GM18505 (cell line): ENCODE measurements around the gene GABARAPL1.
A peak's percentile ranks its signal among the peaks of the same experiment; 100 is the strongest.
"Not testable (repeated sequence)": the region's sequence is repeated elsewhere in the genome, so short reads cannot be mapped to it uniquely, and the experiment has no call there.

Experiments
- ATAC-seq: cut with Tn5 transposase; IDR thresholded peaks from one replicate; pipeline ENCODE4 v1.9.1; 2021; ENCODE audit not compliant: unreplicated experiment
- POLR2A ChIP-seq: IDR thresholded peaks from 4 replicates; pipeline ENCODE4 v1.6.1; 2011; ENCODE audit warnings: borderline replicate concordance; ENCODE audit not compliant: insufficient read depth, insufficient read length; ENCODE audit errors: extremely low read depth

Gene GABARAPL1

DNA sequence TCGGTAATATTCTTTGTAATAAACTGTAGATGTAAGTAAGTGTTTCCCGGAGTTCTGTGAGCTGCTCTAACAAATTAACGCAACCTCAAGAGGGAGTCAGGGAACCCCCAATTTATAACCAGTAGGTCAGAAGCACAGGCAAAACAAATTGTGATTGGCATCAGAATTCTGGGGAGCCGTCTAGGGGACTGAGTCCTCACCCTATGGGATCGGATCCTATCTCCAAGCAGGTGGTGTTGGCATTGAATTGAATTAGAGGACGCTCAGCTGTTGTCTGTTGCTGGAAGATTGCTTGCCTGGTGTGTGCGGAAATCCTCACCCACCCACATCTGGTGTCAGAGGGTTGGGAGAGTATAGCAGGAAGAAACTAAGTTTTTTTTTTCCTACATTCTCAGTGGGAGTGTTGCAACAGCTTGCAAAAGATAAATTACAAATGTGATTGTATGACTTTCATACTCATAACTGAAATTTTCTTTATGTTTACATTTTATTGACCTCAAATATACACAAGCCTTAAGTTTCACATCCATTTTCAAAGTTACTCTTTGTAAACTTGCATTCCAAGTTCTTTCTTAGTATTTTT, 28.3 kb upstream of the GABARAPL1 start:
- ATAC-seq: no peak
- TF ChIP-seq POLR2A: no peak

DNA sequence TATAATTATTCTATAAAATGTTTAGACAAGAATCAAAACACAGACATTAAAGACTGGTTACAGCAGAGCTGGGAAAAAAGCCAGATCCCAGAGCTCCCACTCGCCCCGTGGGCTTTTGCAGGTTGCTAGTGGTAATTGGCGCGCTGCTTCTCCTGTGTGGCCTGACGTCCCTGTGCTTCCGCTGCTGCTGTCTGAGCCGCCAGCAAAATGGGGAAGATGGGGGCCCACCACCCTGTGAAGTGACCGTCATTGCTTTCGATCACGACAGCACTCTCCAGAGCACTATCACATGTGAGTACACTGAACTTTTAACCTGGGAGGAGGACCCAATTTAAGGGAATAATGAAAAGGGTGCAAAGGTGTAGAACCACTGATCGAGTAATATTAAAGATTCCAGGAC, 26.4 kb upstream of the GABARAPL1 start:
- no peak for ATAC-seq
- no peak for TF ChIP-seq POLR2A

DNA sequence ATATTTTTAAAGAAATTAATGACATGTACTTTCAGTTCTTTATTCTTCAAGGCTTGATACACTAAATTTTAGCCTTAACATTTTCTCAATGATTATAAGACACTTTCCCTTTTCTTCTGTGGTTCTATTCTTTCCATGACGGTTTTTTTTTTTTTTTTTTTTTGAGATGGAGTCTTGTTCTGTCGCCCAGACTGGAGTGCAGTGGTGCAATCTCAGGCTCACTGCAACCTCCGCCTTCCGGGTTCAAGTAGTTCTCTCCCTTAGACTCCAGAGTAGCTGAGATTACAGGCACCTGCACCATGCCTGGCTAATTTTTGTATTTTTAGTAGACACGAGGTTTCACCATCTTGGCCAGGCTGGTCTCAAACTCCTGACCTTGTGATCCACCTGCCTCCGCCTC, 25.7 kb upstream of the GABARAPL1 start:
- not testable (repeated sequence) for ATAC-seq

DNA sequence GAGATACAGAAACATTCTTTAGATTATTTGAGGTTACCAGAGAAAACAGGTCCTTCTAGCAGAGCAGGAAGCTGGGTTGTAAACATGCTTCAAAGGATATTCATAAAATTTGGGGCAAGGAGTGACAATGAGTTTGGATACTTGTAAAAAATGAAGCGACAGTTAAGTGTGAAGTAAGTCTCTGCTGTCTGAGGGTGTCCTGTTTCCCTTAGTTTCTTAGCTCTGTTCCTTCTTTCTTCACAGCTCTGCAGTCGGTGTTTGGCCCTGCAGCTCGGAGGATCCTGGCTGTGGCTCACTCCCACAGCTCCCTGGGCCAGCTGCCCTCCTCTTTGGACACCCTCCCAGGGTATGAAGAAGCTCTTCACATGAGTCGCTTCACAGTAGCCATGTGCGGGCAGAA, 23.0 kb upstream of the GABARAPL1 start:
- TF ChIP-seq POLR2A: no peak
- ATAC-seq: no peak

DNA sequence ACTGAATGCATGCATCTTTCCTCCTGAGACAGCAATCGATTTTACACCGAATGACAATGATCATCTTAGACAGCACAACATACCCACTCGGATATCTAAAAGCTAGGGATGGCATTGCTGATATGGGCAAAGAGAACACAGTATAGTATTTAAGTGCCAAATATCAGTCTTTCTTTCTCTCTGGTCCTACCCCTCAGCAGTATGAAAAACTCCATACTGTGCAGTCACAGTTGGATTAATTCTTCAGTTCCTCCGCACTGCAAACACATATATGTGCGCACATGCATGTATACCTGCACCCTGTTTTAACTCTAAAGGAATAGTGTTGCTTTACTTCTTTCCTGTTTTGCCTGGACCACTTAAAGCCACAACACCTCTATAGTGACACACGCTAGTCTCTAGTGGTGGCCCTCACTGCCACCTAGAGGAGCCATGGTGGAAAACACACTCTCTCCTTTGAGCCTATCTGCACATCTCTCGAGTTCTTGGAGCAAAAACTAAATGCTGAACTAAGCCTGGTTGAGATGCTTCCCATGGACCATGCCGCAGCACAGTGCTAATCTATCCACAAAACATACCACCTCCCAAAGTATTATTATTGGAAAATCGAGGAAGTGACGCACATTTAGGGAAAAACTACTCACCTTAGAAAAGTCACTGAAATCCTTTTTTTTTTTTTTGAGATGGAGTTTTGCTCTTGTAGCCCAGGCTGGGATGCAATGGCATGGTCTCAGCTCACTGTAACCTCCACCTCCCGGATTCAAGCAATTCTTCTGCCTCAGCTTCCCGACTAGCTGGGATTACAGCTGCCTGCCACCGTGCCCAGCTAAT, 21.9 kb upstream of the GABARAPL1 start:
- ATAC-seq: peak; percentile 69
- TF ChIP-seq POLR2A: no peak

DNA sequence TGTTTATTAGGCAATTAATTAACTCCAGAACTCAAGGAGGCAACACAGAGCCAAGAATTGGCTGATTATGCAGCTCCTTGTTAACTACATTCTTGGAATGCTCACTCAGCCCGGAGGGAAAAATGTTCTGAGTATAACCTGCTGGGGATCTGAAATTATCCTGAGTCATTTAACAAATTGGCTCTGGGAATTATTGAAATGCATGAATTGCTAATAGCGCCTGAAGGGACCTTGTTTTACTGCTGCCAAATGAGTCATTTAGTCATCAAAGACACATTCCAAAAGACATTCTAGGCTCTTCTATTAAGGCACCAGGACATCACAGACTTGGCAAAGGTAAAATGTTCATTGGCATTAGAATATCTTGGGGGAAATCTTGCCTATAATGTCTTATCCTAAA, 20.8 kb upstream of the GABARAPL1 start:
- ATAC-seq: no peak
- TF ChIP-seq POLR2A: no peak

DNA sequence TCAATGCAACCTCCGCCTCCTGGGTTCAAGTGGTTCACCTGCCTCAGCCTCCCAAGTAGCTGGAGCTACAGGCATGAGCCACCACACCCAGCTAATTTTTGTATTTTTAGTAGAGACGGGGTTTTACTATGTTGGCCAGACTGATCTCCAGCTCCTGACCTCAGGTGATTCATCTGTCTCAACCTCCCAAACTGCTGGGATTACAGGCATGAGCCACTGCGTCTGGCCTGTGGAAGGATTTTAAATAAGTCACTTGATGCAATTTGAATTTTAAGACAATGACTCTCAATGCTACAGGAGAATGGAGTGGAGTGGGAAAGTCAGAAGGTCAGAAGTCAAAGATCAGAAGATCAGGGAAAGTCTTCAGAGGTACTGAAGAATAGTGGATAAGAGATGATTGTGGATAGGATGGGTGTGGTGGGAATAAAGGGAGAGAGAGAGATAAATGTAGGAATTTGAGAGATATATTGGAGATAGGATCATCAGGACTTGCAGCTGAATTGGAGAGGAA, 18.5 kb upstream of the GABARAPL1 start:
- no peak for ATAC-seq
- TF ChIP-seq POLR2A: no peak

DNA sequence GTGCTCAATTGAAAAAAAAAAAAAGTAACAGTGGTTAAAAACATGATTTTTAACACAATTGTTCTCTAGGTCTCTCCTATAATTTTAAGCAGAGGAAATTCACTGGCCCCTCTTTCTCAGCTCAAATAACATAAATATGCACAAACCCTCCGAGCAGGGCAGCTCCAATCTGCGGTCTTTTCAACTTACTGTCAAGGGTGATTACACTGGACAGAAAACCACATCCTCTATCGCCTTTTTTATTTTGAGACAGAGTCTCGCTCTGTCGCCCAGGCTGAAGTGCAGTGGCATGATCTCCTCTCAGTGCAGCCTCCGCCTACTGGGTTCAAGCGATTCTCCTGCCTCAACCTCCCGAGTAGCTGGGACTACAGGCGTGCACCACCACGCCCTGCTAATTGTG, 16.5 kb upstream of the GABARAPL1 start:
- ATAC-seq: peak; percentile 94

DNA sequence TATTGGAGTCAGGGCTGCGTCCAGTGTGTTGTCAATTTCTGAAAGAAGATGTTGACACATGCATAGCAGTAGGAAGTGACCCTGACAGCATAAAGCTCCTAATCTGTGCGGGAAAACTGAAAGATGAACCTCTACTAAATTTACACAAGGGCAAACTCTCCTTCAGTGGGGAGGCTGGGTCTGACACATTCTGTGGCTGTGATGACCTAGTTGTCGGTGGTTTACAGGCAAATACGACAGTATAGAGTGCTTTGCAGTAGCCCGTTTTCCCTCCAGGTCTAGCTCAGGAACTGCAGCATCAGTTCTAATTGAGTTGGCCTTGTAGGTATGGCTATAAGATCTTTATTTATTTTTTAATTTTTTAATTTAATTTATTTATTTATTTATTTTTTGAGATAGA, 14.8 kb upstream of the GABARAPL1 start:
- no peak for TF ChIP-seq POLR2A
- ATAC-seq: no peak

More for the DNA sequence above, 16.5 kb upstream of the GABARAPL1 start:
- no peak for TF ChIP-seq POLR2A

DNA sequence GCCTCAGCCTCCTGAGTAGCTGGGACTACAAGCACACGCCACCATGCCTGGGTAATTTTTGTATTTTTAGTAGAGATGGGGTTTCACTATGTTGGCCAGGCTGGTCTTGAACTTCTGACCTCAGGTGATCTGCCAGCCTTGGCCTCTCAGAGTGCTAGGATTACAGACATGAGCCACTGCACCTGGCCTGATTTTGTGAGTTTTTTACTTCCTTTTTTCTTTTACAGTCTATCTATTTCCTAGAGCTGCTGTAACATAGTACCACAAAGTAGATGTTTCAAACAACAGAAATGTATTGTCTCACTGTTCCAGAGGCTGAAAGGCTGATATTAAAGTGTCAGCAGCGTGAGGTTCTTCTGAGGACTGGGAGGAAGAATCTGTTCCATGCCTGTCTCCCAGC, 8.2 kb upstream of the GABARAPL1 start:
- not testable (repeated sequence) for ATAC-seq

DNA sequence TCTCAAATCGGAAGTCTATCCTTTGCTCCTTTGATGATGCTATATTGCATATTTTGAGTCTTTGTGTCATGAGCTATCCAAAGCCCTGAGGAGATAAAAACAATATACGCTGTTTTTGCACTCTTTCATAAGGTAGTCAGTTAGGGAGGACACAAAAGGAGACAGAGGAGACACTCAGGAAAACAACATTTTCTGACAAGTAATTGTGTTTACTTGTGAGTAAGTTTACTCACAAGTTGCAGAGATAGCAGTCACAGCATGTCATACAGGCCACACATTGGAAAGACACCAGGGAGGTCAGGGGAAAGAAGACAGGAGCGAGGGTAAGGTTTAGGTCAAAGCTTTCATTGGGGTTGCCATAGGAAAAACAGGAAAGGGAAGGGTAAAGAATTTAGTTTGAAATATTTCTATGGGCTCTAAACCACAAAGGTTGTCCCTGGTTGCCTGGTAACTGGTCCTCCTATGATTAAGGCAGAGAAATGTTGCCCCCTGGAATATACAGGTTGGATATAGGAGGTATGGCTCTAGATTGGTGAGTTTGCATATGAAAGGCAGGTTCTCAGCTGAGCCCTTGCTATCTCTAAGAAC, 7.4 kb upstream of the GABARAPL1 start:
- ATAC-seq: no peak
- TF ChIP-seq POLR2A: no peak

DNA sequence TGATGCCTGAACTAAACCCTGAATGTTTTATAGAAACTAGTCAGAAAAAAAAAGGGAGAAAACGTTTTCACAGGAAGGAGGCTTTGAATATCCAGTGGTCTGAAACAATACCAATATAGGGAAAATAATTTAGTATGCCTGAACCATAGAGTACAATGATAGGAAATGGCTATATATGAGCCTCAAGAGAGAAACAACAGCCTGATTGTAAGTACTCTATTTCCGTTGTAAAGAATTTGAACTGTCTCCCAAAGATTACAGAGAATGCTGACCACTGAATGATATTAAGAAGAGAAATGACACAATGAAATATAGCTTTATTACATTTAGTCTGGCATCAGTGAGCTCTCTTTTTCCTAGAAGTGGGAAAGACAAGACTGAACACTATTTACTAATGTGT, 5.5 kb upstream of the GABARAPL1 start:
- TF ChIP-seq POLR2A: no peak
- no peak for ATAC-seq

DNA sequence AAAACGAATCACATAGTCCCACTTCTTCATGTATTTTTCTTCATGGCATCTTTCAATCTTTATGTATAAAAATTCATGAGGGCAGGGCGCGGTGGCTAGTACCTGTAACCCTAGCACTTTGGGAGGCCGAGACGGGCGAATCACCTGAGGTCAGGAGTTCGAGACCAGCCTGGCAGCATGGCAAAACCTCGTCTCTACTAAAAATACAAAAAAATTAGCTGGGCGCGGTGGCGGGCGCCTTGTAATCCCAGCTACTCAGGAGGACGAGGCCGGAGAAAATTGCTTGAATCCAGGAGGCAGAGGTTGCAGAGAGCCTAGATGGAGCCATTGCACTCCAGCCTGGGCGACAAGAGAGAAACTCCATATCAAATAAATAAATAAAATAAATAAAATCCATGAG, 2.5 kb upstream of the GABARAPL1 start:
- no peak for TF ChIP-seq POLR2A
- ATAC-seq: no peak

DNA sequence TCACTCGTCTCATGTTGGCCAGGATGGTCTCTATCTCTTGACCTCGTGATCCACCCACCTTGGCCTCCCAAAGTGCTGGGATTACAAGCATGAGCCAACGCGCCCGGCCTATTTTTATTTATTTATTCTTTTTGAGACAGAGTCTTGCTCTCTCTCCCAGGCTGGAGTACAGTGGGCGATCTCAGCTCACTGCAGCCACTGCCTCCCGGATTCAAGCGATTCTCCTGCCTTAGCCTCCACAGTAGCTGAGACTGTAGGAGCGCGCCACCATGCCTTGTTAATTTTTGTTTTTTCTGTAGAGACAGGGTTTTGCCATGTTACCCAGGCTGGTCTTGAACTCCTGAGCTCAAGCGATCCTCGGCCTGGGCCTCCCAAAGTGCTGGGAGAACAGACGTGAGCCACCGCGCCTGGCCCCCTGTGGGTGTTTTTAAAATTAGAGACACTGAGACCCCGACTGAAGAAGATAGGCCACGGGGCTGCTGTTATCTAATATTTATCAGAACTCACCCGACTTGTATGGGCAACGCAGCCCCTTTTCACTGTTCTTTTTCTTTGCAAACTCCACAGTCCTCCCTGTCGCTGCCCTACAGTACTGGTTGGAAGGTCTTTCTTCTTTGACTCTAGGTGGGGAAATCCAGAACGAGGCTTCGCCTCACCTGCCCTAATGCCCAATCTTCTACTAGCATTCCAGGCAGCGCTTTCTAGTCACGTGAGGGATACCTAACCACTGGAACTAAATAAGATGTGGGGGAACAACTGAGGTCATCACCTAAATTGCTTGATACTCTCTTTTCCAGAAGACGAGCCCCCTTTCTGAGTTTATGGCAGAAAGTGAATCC, 1.4 kb upstream of the GABARAPL1 start:
- ATAC-seq: no peak
- TF ChIP-seq POLR2A: no peak
